HepG2 (cell line): ENCODE measurements around the gene AGBL3. TPM values are rescaled to one million over a fixed set of nuclear protein-coding genes. Genes with fewer than 3 reads are reported as not detected.

Source experiments
- AGO2 ChIP-seq: fragments of 200-400 bp; formaldehyde crosslinking; optimal IDR thresholded peaks from 2 replicates; pipeline ENCODE3; 2017; ENCODE audit warnings: mild to moderate bottlenecking, low read depth, low read length, moderate library complexity
- CEBPB ChIP-seq: IDR thresholded peaks from 2 replicates; pipeline ENCODE4 v1.6.1; 2011; ENCODE audit warnings: low read depth, low read length, improper control_type of control experiment, borderline replicate concordance
- HMGA1 ChIP-seq: sonication (generic); formaldehyde crosslinking; conservative IDR thresholded peaks from 2 replicates; pipeline ENCODE4 v1.4.0; 2020; ENCODE audit warnings: missing genetic modification reagents
- HNRNPLL ChIP-seq: fragments of 200-400 bp; formaldehyde crosslinking; IDR thresholded peaks from 2 replicates; pipeline ENCODE4 v1.6.1; 2017; ENCODE audit warnings: mild to moderate bottlenecking, low read depth, low read length; ENCODE audit not compliant: poor library complexity, severe bottlenecking
- MLX ChIP-seq: IDR thresholded peaks from 2 replicates; pipeline ENCODE4 v1.6.1; 2016
- MXD1 ChIP-seq: sonication (generic); formaldehyde crosslinking; IDR thresholded peaks from 2 replicates; pipeline ENCODE4 v1.4.0; 2020; ENCODE audit warnings: mild to moderate bottlenecking, missing genetic modification reagents
- NFKBIZ ChIP-seq: IDR thresholded peaks from 2 replicates; pipeline ENCODE4 v1.6.1; 2018; ENCODE audit warnings: missing genetic modification reagents, missing compliant biosample characterization
- POLR2AphosphoS2 ChIP-seq: IDR thresholded peaks from 2 replicates; pipeline ENCODE4 v1.6.1; 2011; ENCODE audit warnings: low read depth, low read length, improper control_type of control experiment
- PRPF4 ChIP-seq: fragments of 200-400 bp; formaldehyde crosslinking; IDR thresholded peaks from 2 replicates; pipeline ENCODE4 v1.6.1; 2016; ENCODE audit warnings: low read length, low read depth; ENCODE audit not compliant: poor library complexity, severe bottlenecking
- RAD51 ChIP-seq: fragments of 450-650 bp; IDR thresholded peaks from 2 replicates; pipeline ENCODE4 v1.6.1; 2016; ENCODE audit warnings: borderline replicate concordance
- SMARCE1 ChIP-seq: fragments of 450-650 bp; IDR thresholded peaks from 2 replicates; pipeline ENCODE4 v1.6.1; 2017; ENCODE audit warnings: borderline replicate concordance
- SNAPC5 ChIP-seq: sonication (generic); formaldehyde crosslinking; IDR thresholded peaks from 2 replicates; pipeline ENCODE4 v1.8.1; 2023; ENCODE audit warnings: mild to moderate bottlenecking, missing genetic modification reagents, borderline replicate concordance
- SRSF1 ChIP-seq: fragments of 200-400 bp; formaldehyde crosslinking; optimal IDR thresholded peaks from 2 replicates; pipeline ENCODE3; 2017; ENCODE audit warnings: mild to moderate bottlenecking, low read depth, low read length, moderate library complexity
- ZBTB25 ChIP-seq: IDR thresholded peaks from 2 replicates; pipeline ENCODE4 v1.6.1; 2018; ENCODE audit warnings: missing genetic modification reagents
- ZFP36L1 ChIP-seq: sonication (generic); formaldehyde crosslinking; IDR thresholded peaks from 2 replicates; pipeline ENCODE4 v1.8.0; 2022; ENCODE audit warnings: mild to moderate bottlenecking, missing genetic modification reagents, moderate library complexity
- ZFP36L2 ChIP-seq: sonication (generic); formaldehyde crosslinking; IDR thresholded peaks from 2 replicates; pipeline ENCODE4 v1.4.0; 2020; ENCODE audit warnings: missing genetic modification reagents
- ZMYM2 ChIP-seq: sonication (generic); formaldehyde crosslinking; IDR thresholded peaks from 2 replicates; pipeline ENCODE4 v1.8.0; 2022; ENCODE audit warnings: mild to moderate bottlenecking, missing genetic modification reagents
- ZNF143 ChIP-seq: sonication (generic); formaldehyde crosslinking; IDR thresholded peaks from 2 replicates; pipeline ENCODE4 v1.4.0; 2020; ENCODE audit warnings: missing genetic modification reagents
- ZNF234 ChIP-seq: sonication (generic); formaldehyde crosslinking; conservative IDR thresholded peaks from 2 replicates; pipeline ENCODE4 v1.5.1; 2020; ENCODE audit warnings: mild to moderate bottlenecking, missing genetic modification reagents
- ZNF275 ChIP-seq: sonication (generic); formaldehyde crosslinking; IDR thresholded peaks from 2 replicates; pipeline ENCODE4 v1.8.0; 2022; ENCODE audit warnings: missing genetic modification reagents, mild to moderate bottlenecking, inconsistent platforms, borderline replicate concordance
- ZNF362 ChIP-seq: sonication (generic); formaldehyde crosslinking; IDR thresholded peaks from 2 replicates; pipeline ENCODE4 v1.4.0; 2020; ENCODE audit warnings: missing genetic modification reagents, mild to moderate bottlenecking, borderline replicate concordance
- ZNF550 ChIP-seq: sonication (generic); formaldehyde crosslinking; IDR thresholded peaks from 2 replicates; pipeline ENCODE4 v1.4.0; 2020; ENCODE audit warnings: mild to moderate bottlenecking, missing genetic modification reagents, borderline replicate concordance
- ZNF556 ChIP-seq: sonication (generic); formaldehyde crosslinking; IDR thresholded peaks from 2 replicates; pipeline ENCODE4 v1.4.0; 2020; ENCODE audit warnings: mild to moderate bottlenecking, missing genetic modification reagents, borderline replicate concordance
- ZNF709 ChIP-seq: sonication (generic); formaldehyde crosslinking; IDR thresholded peaks from 2 replicates; pipeline ENCODE4 v1.5.0; 2020; ENCODE audit warnings: mild to moderate bottlenecking, missing genetic modification reagents
- ZSCAN21 ChIP-seq: sonication (generic); formaldehyde crosslinking; IDR thresholded peaks from 2 replicates; pipeline ENCODE4 v1.8.0; 2022; ENCODE audit warnings: mild to moderate bottlenecking, missing genetic modification reagents, moderate library complexity, borderline replicate concordance
- polyA plus RNA-seq, 8 experiments: library from polyadenylated mRNA; depleted of rRNA in 3 of 8; stranded (reverse) in 7 of 8; unstranded in 1 of 8; fragments of >200 nt; fragmentation: Illumina TruSeq in 4 of 8; extraction: Trizol in 4 of 8; gene quantifications; 2 replicates each; pipeline versions ENCODE4 v1.2.1 to v1.2.3, GENCODE V29; 2011 to 2016; ENCODE audit warnings: low read depth in 4 of 8, missing spikeins in 1 of 8, mixed read lengths in 1 of 8; ENCODE audit not compliant: insufficient read depth in 1 of 8
- total RNA-seq, 5 experiments: library from RNA; depleted of rRNA; stranded (reverse); fragments of >200 nt; fragmentation: Illumina TruSeq; extraction: Trizol; gene quantifications; 2 replicates each; pipeline ENCODE4 v1.2.3, GENCODE V29; 2016; ENCODE audit warnings: low read depth in 1 of 5

The AGBL3 gene
- total and polyA plus RNA-seq, 2 of the 13 experiments (the other 11 are each of a cell fraction or from before 2014, with no cell fraction given), result 2.2 to 7.2 TPM

- TF ChIP-seq ZNF275 (CRISPR knock-in tag), result no peak
- TF ChIP-seq POLR2AphosphoS2, result no peak
- TF ChIP-seq RAD51, result no peak
- TF ChIP-seq ZFP36L1, result no peak; the same call in 1 of the 2 replicates
- no peak for TF ChIP-seq SNAPC5
- peak; percentile 68; the same call in 1 of the 2 replicates for TF ChIP-seq ZBTB25
- TF ChIP-seq HNRNPLL, result peak; percentile 70
- peak; percentile 78 for TF ChIP-seq SRSF1
- peak; percentile 88 for TF ChIP-seq ZSCAN21 (CRISPR knock-in tag)
- TF ChIP-seq ZNF550, result no peak
- TF ChIP-seq ZNF143, result peak; percentile 88
- TF ChIP-seq ZNF234 (CRISPR knock-in tag), result no peak
- TF ChIP-seq ZMYM2 (CRISPR knock-in tag), result peak; percentile 63; the same call in 1 of the 2 replicates
- peak; percentile 97 for TF ChIP-seq AGO2
- TF ChIP-seq ZNF362 (CRISPR knock-in tag), result peak; percentile 30; the same call in 1 of the 2 replicates
- peak; percentile 72; the same call in 1 of the 2 replicates for TF ChIP-seq MXD1 (CRISPR knock-in tag)
- no peak for TF ChIP-seq MLX (CRISPR knock-in tag)
- no peak for TF ChIP-seq HMGA1 (CRISPR knock-in tag)
- TF ChIP-seq NFKBIZ (CRISPR knock-in tag), result no peak
- TF ChIP-seq ZFP36L2, result no peak
- no peak for TF ChIP-seq CEBPB
- no peak for TF ChIP-seq SMARCE1
- TF ChIP-seq ZNF556 (CRISPR knock-in tag), result peak; percentile 95; the same call in 1 of the 2 replicates
- no peak for TF ChIP-seq PRPF4
- TF ChIP-seq ZNF709 (CRISPR knock-in tag), result peak; percentile 84; the same call in 1 of the 2 replicates
Measured at GRCh38 chr7:134986363-134987251, at the start of gene AGBL3 (continued).
